HG02970 (cell line): ENCODE data around the gene MFSD6.
"Not testable (repeated sequence)": the region's sequence is repeated elsewhere in the genome, so short reads cannot be mapped to it uniquely, and the experiment has no call there.

Source experiments
- ATAC-seq: cut with Tn5 transposase; IDR thresholded peaks from one replicate; pipeline ENCODE4 v1.9.1; 2021; ENCODE audit warnings: mild to moderate bottlenecking, moderate library complexity, moderate number of reproducible peaks; ENCODE audit not compliant: unreplicated experiment, low FRiP score

MFSD6 gene

DNA sequence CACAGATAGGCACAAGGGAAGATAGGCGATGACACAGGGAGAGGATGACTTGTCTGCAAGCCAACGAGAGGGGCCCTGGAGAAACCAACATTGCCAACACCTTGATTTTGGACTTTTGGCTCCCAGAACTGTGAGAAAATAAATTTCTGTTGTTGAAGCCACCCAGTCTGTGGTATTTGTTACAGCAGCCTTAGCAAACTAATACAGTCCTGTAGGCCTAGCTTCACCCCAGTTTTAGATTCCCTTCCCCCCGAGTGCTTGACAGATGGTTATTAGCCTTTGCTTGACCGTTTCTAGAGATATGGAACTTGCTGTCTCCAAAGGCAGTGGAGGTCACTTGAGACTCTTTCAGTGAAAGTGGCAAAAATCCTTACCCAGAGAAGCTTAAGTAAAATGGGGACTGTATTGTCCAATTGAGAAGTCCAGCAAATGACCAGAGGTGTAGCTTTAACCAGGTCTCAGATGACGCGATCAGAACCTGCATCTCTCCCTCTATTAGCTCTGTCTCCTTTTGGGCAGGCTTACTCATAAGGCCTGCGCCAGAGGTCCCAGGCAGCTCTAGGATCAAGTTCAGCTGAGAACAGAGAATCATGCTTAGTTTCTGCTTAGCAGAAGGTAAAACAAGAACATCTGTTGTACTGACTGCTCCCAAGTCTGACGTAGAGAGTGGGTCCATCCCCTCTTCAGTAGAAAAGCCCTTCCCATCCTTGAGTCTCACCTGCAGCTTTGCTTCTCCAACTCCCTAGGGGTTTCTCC is 50.4 kb downstream of the MFSD6 start:
- no peak for ATAC-seq

DNA sequence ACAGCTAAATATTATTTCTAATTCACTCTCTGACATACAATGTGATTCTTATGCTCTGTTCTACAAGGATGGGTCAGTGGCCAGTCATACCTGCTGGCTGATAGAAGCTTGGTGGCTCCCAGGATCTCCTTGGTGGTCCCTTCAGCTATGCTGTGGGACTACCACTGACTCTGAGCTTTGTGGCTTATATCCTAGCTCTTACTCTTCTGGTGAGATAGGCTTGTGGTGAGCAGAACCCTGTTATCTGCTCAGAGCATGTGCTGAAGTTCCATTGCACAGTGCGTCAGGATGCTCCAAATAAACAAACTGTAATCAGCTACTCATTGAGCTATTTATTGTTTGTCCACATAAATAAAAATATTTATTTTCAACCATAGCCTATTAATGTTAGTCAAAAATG is 51.7 kb downstream of the MFSD6 start:
- ATAC-seq, result no peak

DNA sequence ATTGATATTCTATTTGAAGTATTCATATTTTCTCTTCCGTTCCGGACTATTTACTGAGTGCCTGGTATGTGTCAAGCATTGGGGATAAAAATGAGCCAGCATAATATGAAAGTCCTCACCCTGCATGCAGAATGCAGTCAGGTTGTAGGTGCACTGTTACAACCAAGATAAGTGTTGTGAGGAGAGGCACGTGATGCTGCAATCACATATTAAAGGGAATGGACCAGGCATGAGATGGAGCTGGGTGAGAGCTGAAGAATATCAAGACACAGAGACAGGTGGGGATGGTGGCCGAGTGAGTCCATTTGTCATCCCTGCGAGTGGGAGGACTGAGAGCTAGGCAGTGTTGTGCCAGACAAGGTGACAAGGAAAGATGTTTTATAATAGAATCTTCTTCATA is 52.3 kb downstream of the MFSD6 start:
- ATAC-seq, result no peak

DNA sequence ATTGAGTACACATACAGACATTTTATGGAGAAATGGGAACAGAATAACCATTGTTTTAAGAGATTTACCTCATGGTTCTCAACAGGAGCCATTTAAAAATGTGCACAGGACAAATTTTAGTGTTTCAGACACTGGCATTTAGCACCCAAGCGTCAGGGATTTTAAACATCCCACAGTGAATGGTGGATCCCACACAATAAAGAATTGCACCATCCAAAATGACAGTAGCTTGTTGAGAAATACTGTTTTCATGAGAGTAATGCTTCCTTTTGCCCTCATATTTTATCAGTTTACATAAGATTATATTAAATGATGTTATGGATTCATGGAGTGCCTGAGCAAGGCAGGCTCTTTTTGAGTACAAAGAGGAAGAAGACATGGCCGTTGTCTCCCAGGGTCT is 54.0 kb downstream of the MFSD6 start:
- no peak for ATAC-seq

DNA sequence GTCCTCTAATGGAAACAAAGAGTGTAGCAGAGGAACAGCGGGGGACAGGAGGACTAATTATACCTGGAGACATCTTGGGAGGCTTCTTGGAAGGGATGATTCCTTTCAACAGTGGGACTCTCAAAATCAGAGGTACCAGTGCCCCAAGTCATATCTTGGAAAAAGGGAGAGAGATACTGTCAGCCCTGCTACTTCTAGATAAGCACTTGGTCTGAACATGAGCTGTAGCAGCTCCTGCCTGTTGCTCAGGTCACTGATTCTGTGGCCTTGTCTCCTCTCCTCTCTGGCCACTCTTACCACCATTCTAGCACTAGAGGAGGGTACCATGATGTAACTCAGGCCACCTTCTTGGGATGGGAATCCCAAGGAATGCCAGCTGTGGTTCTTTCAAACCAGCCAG is 54.5 kb downstream of the MFSD6 start:
- no peak for ATAC-seq

DNA sequence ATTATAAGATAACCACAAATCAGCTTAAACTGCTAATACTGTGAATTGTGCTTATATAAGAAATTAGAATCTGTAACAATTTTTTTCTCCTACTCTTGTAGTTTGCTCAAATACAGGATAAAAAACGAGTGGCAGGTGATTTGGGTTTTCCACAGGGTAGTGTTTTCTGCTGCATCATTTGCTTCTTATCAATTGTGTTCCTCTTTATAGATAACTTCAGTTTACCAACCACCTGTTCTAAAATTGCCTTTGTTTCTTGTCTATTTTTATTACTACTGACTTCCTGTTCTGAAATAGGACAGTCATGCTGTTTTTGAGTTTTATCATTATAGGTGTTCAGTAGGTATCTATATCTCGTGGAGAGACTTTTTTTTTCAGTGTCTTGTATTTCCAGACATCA is 56.9 kb downstream of the MFSD6 start:
- ATAC-seq, result no peak

DNA sequence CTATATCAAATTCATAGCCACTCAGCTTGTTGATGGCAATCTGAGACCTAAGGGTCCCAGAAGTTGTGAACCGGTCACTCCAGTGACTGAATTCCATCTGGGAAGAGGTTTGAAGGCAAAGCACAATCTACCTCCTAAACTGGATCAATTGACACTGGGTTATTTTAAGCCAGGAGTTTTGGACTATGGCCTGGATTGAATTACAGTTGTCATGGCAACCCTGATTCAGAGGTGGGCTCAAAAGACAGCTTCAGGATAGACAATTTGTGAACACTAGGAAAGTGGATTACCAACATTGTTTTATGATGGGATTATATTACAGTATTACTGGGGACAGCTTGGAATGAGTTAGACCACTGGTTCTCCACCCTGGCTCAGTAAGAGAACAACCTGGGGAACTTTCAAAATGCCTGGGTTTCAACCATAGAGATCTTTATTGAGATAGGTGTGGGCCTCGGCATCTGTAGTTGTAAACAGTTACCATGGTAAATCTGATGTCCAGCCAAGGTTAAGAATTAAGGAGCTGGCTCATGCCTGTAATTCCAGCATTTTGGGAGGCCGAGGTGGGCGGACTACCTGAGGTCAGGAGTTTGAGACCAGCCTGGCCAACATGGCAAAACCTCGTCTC is 58.8 kb downstream of the MFSD6 start:
- no peak for ATAC-seq

DNA sequence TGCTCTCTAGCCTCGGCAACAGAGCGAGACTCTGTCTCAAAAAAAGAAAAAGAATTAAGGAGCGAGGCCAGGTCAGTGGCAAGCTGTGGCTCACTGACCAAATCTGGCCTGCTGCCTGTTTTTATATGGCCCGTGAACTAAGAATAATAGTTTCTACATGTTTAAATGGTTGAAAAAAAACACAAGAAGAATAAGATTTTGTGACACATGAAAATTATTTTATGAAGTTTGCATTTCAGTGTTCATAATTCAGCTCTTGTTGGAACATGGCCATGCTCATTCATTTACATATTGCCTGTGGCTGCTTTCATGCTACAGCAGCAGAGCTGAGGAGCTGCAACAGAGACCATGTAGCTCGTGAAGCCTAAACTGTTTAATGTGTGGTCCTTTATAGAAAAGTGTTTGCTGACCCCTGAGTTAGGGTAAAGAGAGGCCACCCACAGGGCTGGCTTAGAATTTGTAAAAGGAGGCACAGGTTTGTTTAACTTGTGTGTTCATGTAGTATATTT is 59.5 kb downstream of the MFSD6 start:
- no peak for ATAC-seq

DNA sequence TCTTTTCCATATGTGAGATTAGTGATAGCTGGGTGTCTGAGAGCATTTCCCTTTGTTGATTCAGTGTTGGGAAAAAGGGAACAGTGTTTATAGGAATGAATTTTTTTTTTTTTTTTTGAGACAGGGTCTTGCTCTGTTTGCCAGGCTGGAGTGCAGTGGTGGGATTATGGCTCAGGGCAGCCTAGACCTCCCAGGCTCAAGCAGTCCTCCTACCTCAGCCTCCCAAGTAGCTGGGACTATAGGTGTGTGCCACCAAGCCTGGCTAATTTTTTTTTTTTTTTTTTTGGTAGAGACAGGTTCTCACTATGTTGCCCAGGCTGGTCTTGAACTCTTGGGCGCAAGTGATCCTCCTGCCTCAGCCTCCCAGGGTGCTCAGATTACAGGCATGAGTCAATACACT is 60.2 kb downstream of the MFSD6 start:
- ATAC-seq, result not testable (repeated sequence)

DNA sequence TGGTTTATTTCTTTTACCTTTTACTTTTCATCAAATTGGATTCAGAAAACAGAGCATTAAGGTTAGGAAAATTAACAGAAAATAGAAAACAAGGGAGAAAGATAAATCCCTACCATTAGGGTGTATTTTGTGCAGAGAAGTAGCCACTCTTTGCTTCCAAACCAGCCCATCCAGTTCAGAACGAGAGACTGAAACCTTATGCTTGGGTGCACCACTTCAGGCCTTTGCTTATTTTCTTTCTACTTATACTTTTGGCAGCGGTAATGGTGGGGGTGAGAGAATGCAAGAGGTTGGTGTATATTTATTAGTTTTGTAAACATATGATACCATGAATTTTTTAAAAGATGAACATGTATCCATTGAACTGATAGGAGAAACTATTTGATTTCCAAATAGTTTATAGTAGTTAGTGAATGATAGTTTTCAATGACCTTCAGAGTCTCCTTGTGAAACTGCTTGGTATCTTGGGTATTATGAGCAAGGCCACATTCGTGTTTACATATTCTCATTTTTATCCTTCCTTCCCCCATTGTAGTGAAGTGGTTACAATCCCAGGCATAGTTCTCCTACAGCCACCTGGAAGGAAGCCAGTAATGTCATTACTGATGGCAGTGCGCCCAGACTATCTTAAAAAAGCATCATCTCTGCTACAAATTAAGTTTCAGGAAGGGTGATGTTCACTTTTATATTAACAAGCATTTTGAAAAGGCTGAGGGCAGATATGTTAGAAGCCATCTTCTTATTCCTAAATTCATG is 60.8 kb downstream of the MFSD6 start:
- ATAC-seq, result no peak

DNA sequence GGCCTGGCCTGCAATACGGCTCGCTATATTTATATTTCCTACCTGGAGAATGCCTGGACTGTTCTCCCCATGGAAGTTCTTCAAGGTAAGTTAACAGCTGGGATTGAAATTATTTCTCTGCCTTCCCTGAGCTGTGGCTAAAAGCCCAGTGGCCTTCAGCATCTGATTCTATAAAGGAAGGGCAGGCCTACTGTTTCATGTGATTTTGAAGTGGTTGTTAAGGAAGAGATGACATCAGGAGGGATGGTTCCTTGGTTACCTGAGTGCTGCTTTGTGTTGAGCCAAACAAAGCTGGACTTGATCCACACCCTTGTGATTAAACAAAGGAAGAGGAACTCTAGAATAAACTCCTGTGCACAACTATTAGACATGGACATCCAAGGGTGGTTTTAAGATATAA is 61.6 kb downstream of the MFSD6 start:
- ATAC-seq, result no peak

DNA sequence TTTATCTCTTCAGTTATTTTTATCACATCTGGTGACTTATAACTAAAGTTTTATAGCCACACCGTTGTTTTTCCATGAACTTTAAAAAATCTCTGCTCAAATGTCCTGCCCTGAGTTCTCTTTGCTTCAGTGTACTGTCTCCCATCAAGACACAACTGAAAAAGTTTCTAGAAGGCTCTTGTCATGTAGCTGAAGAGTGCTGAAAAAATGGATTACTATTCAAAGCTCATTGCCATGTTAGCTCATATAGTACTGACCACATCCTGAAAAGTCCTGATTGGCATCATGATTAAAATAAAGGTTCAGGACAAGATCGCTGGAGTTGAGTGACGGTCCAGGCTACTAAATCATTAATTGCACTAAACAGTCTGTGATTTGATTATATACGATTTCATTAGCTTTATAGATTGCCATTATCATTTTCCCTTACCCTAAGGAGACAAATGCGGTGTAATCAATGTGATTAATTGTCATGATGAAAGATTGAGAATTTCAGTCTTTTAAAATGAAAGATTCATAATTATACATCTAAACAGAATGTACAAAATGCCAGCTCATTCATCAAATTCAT is 62.2 kb downstream of the MFSD6 start:
- ATAC-seq, result no peak

DNA sequence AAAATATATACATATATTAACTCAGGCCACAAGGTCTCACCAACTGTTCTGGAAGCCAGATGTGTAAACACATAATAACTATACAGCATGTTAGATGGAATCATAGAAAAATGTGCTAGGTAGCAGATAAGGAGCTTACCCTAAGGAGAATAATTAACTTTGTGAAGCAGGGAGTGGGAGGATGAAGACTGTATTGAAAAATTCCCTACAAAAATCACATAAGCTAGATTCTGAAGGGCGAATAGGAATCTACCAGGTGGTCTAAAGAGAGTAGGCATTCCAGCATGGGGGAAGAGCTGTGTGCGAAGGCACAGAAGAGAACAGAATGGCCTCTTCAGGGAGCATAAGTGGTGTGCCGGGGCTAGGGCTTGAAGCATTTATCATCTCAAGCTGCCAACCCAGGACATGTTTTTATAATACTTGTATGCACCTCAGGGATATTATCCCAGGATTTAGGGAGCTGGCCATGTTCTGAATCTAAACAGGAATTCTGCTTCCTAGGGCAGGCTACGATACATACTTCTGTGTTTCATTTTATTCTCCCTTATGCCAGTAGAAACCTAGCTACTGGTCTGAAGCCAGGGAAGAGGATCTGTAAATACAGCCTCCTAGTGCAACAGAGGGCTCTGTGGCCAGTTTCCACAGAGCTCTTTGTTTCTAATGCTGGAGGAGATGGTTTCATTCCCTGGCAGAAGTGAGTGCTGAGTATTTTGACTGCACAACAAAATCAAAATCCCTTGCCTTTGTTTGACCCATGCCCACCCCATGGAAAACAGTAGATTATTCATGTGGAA is 69.7 kb downstream of the MFSD6 start:
- no peak for ATAC-seq

DNA sequence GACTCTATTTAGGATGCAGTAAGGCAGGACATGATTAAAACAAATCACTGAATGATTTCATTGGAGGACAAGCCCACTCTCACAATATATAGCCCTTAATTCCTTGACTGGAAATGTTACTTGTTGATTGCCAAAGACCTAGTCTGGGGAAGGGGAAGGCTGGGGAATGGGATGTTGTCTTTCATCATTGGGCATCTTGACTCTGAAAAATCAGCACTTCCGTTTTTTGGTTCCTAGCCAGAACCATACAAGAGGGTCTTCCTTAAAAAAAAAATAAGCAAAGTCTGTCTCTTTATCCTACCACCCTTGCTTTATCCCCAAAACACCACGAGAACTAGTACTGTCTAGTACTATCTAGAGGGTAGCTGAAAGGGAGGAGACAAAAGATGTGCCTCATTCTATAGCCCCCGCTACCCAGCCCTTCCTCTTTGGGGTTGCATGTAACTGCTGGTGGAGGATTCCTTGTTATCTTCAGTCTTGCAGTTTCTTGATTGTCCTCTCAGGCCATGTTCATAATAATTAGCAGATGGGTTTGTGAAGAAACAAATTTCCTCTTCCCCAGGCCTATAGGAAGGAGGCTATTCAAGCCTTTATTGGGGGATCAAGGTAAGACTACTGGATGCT is 70.5 kb downstream of the MFSD6 start:
- ATAC-seq, result no peak

DNA sequence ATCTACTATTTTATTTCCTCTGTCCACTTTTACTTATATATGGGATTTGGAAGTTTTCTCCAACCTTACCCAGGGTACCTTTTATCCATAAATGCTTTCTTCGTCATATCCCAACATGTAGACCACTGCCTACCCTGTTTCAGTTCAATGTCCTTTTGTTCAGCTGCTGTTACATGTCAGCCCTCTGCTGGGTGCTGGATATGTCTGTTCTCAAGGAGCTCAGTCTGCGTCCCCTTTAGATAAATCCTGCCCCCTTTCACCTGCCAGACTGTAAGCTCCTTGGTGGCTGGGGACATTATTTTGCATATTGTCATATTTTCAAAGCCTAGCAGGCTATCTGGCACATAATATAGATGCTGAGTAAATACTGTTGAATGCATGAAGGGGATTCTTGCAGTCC is 73.2 kb downstream of the MFSD6 start:
- ATAC-seq, result no peak

DNA sequence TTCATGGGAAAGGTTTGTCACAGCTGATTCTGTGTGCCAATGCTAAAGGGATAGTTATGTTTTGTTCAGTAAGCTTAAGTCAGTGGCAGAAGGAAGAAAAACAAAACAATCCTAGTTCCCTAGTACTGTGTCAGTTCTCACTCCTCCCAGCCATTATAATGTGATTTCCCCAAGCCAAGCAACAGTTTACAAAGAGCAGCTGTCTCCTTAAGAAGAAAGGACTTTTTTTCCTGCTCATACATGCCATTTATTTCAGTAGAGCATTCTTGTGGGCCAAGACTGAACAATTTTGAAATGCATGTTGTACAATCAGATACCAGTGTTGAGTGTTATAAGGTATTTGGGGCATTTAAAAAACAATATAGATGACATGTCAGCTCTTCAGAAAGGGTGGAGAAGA is 74.3 kb downstream of the MFSD6 start:
- no peak for ATAC-seq

DNA sequence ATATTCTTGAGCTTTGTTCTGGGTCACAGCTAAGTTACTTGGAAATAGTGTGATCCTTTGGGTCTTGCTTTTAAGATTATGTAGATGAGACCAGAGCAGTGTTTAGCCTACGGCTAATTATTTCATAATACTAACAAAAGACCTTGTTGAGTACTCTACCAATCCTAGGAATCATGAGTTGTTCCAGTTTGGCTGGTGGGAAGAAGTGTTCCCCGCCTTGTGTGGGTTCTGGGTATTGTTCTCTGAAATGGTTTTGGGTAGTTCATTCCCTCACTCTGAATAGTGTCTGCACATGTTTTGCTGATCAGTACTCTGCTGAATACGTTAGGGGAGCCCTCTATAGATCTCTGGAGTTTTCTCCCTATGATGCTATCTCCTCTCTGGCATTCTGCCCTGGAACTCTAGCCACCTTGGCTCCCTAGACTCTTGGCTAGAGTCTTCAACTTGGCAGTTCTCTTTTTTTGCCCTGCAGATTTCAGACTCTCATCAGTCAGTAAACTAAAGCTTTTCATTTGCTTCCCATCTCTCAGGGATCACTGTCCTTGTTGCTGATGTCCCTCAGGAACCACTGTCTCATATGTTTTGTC is 78.0 kb downstream of the MFSD6 start:
- ATAC-seq, result no peak

DNA sequence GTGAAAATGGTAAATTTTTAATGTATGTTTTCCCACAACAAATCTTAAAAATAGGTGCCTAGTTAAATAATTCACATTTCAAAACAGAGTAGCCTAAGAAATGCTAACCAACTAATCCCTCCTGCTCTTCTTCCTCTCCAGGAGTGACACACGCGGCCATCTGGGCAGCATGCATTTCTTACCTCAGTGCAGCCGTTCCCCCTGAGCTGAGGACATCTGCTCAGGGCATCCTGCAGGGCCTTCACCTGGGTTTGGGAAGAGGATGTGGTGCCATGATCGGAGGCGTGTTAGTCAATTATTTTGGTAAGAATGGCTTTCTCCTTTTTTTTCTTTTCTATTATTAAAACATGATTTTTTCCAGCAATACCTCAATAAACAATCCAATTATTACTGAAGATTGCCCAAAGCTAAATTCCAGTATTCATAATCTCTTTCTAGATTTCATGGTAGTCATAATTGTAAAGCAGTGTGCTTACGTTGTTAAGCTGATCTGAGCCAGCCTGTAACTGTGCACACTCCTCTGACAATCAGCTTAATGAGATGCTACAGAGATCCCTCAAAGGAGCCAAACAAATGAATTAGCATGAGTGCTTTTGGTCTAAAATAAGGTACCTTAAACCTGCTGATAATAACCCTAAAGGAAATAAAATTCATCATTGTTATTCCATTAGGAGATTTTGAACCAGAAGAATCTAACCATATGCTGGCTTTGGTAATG is 80.5 kb downstream of the MFSD6 start:
- no peak for ATAC-seq

DNA sequence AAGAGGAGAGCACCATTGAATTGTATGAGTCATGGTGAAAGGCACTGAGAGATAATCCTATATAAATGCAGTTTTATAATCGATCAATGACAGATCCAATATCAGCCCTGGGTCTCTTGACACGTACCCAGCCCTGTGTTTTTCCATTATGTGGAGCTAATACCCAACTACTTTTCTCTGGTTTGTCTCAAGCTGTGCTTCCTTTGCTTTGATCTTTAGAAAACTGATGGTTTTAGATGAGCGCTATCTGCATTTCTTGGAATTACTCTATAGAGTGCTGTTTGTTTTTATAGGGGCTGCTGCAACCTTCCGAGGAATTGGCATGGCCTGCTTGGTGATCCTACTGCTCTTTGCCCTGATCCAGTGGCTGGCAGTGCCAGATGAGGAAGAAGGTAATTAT is 81.3 kb downstream of the MFSD6 start:
- ATAC-seq, result no peak
